ENCODE data around the gene IL4R. TPM values are rescaled to one million over a fixed set of nuclear protein-coding genes. Genes with fewer than 3 reads are reported as not detected.
A peak's percentile ranks its signal among the peaks of the same experiment; 100 is the strongest.
"Not testable (repeated sequence)": the region's sequence is repeated elsewhere in the genome, so short reads cannot be mapped to it uniquely, and the experiment has no call there.

Gene IL4R
- 20.1 and 31.7 TPM in 2 replicates for total RNA-seq

DNA sequence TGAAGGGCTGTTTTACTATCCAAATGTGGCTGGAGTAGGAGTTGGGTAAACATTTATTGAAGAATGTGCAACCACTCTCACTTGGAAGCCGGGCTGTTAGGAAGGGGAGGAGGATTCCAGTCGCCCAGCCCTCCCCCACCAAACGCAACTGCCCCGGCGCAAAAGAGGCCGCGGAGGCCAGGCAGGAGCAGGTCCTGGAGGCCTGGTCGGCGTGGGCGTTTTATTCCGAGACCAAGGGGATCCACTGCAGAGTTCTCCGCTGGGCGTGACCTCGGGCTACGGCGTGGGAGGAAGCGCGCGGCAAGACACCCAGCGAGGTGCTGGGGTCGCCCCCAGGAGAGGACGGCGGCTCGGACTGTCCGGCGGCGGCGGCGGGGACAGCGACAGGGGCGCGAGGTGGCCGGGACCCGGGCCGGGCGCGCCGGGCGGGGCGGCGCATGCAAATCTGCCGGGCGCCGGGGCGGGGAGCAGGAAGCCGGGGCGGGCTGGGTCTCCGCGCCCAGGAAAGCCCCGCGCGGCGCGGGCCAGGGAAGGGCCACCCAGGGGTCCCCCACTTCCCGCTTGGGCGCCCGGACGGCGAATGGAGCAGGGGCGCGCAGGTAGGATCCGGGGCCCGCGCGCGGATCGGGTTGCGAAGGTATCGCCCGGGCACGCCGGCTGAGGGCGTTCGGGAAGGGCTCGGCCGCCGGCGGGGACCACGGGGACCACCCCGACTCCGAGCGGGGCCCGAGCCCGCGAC is at the start of gene IL4R:
Gene IL4R (plus strand): TSS at position 553 of the 739 bp plus-strand sequence. CDS start 26,230 bp downstream, outside the sequence.
- peak; percentile 95 for DNase-seq (ENCODE audit: low read depth)

DNA sequence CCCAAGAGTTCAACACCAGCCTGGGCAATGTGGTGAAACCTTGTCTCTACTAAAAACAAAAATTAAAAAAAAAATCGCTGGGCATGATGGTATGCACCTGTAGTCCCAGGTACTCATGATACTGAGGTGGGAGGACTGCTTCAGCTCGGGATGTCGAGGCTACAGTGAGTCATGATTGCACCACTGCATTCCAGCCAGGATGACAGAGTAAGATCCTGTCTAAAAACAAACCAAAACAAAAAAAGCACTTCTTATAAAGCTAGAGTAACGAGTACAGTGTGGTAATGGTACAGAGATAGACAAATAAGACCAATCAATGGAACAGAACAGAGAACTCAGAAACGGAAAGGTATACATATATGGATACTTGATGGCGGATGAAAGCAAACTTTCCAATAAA is 49.6 kb upstream of the IL4R start:
- DNase-seq (ENCODE audit: low read depth), result peak; percentile 91

DNA sequence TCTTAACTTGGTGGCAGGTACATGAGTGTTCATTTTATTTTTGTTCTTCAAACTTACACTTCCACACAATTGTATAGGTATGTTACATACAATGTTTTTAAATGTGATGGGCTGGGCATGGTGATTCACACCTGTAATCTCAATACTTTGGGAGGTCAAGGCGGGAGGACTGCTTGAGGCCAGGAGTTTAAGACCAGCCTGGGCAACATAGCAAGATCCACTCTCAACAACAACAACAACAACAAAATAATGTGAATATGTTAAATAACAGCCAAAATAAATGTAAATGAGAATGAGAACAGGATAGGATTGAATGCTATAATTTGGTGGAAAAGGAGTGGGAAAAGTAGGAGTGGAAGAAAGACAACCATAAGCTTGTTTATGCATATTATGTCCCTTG is 47.8 kb upstream of the IL4R start:
- DNase-seq (ENCODE audit: low read depth), result no peak

DNA sequence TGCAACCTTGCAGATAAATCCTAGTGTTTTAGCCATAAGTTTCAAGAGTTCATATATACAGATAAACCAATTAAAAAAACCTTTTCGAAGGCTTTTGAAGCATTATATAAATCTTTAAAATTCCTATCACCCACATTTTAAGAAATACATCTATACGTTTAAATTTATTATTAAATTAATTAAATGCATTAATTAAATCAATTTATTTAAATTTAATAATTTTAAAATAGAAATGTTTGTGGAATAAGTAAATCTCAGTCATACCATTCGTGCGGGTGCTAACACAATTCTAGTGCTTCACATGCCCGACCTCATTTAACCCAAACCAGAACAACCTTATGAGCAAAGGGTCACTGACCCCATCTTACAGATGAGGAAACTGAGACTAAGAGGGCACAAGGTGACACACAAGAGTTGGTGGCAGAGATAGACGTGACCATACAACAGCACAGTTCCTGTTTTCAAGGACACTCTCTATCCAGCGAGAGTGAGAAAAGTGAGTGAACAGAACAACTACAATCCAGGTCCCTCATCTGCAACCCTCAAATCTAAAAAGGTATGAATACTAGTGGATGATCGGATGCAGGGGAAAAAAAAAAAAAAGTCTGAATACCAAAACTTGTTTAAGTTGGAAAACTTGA is 46.6 kb upstream of the IL4R start:
- no peak for DNase-seq (ENCODE audit: low read depth)

DNA sequence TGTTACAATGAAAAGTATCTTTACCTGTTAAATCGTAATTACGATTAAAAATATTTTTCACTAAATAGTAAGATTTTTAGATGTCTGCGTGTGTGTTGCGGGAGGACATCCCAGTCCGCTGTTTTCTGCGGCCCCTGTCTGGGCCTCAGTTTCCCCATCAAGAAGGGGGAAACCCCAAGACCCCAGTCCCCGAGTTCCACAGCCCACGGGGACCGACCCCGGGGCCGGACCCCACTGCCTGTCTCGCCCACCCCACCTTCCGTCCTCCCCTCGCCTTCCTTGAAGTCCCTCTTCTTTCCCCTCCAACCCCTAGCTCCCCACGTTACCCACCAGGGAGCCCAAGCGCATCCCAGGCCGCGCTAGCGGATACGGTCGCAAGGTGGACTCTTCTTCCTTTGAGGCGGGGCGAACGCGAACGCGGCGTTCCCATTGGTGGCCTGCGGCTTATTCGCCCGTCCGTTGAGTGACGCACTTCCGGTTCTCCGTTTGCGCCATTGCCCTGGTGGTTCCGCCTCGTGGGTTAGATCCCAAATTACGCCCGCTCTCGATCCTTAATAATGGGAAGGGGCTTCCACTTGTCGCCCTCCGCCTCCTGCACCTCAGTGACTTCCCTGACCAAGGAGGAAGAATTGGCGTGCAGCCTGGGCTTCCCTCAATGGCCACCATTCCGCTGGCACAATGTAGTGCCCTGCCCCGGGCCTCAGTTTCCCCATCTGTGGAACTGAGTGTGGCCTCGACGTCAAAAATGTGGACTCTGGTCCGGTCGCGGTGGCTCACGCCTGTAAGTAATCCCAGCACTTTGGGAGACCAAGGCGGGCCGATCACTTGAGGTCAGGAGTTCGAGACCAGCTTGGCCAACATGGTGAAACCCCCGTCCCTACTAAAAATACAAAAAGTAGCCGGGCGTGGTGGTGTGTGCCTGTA is 45.1 kb upstream of the IL4R start, which contains the start of gene NSMCE1:
Gene NSMCE1 (minus strand): TSS at position 397 of the 924 bp plus-strand sequence. CDS start 11,202 bp downstream, outside the sequence.
- peak; percentile 86 for DNase-seq (ENCODE audit: low read depth)

DNA sequence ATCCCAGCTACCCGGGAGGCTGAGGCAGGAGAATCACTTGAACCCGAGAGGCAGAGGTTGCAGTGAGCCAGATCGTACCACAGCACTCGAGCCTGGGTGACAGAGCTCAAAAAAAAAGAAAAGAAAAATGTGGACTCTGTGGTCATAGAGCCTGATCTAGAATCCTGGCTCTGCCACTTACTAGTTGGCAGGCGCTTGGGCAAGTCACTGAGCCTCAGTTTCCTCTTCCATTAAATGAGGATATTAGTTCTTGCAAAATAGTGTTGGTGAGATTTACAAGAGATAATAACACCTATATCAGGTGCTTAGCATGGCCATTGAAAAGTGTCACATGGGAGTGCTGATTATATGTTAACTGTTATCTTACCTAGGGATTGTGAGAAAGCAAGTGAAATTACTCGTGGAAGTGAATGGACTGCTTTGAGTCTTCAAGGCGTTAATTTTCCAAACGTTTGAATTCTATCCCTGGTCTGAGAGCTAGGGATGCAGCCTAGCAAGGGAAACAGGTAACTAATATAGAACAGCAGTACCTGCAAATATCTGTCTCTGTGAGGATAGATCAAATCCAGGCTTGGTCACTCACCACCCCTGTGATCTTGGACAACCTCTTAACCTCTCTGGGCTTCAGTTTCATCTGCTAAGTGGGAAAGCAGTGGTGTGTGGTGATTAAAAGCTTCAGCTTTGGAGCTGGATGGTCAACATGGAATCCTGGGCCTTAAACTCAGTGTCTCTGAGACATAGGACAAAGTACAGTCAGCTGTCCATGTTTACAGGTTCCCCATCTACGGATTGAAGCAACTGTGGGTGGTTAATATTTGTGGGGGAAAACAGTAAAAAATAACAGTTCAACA is 44.2 kb upstream of the IL4R start:
- DNase-seq (ENCODE audit: low read depth), result no peak

DNA sequence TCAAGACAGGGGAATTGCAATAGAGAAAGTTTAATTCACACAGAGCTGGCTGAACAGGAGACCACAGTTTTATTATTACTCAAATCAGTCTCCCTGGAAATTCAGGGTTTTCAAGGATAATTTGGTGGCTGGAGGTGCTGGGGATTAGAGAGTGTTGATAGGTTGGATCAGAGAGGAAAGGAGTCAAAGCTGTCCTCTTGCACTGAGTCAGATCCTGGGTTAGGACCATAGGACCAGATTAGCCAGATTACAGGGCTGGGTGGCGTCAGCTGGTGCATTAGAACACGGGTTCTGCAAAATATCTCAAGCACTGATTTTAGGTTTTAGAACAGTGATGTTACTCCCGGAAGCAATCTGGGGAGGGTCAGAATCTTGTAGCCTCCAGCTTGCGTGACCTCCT is 43.4 kb upstream of the IL4R start:
- DNase-seq (ENCODE audit: low read depth), result no peak

DNA sequence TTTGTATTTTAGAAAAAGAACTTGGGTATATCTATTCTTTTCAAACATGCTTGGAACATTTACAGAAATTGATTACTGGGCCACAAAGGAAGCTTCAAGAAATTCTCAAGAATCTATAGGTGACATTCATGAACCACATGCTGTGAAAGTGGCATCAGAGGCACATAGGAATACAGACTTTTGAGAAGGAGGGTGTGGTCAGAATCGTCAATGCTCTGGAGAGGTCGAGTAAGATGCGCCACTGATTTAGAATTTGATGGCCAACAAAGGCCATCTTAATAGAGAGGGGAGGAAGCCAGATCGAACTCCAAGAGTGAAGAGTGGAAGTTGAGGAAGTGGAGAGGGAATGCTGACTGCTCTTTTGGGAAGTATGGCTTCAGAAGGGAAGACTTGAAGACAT is 41.7 kb upstream of the IL4R start:
- no peak for DNase-seq (ENCODE audit: low read depth)

DNA sequence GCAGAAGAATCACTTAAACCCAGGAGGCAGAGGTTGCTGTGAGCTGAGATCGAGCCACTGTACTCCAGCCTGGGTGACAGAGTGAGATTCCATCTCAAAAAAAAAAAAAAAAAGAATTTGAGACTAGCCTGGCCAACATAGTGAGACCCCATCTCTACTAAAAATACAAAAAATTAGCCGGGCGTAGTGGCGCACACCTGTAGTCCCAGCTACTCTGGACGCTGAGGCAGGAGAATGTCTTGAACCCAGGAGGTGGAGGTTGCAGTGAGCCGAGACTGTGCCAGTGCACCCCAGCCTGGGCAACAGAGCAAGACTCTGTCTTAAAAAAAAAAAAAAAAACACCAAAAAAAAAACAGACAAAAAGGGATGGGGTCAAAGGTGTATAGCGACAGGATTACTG is 41.1 kb upstream of the IL4R start:
- DNase-seq (ENCODE audit: low read depth), result not testable (repeated sequence)

DNA sequence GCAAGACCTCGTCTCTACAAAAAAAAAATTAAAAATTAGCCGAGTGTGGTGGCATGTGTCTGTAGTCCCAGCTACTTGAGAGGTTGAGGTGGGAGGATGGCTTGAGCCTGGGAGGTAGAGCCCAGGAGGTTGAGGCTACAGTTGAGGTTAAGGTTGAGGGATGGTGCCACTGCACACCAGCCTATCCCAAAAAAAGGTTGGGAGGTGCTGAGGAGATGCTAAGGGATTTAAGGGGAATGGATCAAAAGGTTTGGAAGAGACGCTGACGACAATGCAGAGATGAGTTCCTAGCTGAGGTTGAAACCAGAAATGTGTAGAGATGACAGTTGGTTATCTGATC is 40.5 kb upstream of the IL4R start:
- DNase-seq (ENCODE audit: low read depth), result no peak

DNA sequence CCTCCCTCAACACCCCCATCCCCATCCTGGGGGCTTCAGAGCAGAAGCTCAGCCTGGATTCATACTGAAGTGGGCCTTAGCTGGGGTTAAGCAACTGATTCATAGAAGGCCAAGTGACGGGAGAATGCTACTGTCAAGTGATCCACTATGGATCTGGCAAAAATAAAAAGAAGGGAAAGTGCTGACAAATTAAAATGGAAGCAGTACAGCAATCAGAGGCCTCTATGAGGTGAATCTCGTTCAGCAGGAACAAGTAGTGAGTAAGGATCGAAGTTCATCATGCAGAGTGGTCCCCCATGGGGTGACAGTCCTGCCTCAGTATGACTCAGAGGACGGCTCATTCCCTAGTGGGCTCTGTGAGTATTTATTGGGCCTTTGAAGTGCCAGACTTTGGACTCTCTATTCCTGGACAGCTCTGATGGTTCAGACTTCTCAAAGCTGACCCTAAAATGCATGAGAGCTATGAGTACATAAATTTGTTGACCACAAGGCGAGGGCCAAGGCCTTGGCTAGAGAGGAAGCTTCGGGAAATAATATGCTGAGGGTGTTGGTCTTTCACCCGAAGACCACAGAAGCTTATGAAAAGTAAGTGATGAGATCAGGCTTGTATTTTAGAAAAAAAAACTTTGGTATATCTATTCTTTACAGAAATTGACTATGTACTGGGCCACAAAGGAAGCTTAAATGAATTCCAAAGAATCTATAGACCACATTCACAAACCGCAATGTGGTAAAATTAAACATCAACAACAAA is 39.9 kb upstream of the IL4R start:
- peak; percentile 82 for DNase-seq (ENCODE audit: low read depth)

DNA sequence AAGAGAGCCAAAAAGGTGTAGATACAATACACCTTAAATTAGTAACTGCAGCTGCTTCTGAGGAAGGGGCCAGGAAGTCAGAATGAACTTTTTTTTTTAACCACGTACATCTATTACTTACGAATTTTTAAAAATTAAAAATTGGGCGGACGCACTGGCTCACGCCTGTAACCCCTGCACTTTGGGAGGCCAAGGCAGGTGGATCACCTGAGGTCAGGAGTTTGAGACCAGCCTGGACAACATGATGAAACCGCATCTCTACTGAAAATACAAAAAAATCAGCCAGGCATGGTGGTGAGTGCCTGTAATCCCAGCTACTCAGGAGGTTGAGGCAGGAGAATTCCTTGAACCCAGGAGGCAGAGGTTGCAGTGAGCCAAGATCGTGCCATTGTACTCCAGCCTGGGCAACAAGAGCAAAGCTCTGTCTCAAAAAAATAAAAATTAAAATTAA is 39.3 kb upstream of the IL4R start:
- not testable (repeated sequence) for DNase-seq (ENCODE audit: low read depth)

DNA sequence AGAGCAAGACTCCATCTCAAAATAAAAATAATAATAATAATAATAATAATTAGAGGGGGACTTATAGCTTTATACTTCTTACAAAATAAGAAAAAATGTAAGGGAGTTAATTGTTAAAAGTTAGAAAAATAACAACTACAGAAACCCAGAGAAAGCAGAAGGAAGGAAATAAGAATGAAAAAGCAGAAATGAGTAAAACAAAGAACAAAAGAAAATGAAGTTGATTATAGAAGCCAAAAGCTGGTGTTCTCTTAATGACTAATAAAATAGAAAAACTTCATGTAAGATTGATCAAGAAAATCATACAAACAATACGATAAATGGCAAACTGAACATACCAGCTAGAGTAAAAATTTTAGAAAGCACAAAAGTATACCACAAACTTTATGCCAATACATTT is 38.4 kb upstream of the IL4R start:
- no peak for DNase-seq (ENCODE audit: low read depth)

DNA sequence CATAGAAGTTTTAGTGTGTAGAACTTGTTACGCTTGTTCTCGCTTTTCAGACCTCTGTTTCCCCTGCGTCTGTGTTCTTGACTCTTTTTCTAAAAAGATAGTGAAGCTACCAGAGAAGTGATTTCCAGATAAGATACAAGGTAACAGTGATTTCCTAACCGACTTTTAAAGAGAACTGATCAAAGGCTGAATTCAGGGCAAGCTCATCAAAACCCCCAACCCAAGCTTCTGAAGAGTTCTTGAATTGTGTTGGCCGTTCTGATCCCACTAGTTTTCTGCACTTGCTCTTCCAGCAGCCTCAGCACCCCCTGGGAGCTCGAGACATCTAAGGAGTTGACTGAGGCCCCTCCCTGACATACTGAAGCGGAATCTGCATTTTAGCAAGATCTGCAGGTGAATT is 32.5 kb upstream of the IL4R start:
- DNase-seq (ENCODE audit: low read depth), result no peak

DNA sequence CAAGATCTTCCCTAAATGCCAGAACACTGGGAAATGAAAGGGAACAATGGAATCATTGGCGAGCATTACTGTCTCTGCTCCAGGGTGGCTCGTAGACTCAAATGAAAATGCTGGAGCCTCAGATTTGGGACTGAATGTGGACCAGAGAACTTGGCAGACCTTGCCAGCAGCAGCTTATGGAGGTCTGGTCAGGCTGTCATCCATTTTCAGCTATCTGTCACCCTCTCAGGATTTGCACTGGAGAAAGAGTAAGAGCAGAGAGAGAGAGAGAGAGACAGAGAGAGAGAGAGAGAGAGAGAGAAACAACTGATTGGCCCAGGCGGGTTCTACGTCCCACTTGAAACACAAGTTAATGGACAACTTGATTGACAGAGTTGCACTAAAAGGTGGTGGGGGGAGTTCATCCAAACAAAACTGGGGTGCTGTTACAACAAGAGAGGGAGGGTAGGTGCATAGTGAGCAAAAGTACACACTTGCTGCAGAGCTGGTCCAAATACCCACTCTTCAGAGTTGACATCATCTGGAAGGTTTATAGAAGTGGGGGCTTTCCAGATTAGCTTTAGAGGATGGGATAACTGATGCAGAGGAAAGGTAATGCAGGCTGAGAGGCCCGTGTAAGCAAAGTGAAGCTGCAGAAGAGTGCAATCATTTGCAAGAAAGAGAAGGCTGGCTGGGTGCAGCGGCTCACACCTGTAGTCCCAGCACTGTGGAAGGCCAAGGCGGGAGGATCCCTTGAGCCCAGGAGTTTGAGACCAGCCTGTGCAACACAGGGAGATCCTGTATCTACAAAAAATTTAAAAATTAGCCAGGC is 28.7 kb upstream of the IL4R start:
- no peak for DNase-seq (ENCODE audit: low read depth)

DNA sequence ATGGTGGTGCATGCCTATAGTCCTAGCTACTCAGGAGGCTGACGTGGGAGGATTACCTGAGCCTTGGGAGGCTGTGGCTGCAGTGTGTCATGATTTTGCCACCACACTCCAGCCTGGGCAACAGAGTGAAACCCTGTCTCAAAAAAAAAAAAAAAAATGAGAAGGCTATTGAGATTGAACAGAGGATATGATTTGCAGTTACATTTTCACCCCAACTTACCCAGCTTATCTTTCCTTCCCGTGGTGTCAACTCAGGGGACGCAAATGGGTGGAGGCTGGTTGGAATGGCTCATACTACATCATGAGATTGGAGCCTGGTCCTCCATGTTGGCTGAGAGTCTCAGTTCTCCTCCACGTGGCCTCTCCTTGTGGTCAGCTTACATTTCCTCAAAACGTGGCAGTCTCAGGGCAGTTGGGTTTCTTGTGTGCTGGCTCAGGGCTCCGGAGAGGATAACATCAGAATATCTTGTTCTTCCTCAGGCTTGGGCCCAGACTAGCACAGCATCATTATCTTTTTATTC is 28.0 kb upstream of the IL4R start:
- DNase-seq (ENCODE audit: low read depth), result no peak

DNA sequence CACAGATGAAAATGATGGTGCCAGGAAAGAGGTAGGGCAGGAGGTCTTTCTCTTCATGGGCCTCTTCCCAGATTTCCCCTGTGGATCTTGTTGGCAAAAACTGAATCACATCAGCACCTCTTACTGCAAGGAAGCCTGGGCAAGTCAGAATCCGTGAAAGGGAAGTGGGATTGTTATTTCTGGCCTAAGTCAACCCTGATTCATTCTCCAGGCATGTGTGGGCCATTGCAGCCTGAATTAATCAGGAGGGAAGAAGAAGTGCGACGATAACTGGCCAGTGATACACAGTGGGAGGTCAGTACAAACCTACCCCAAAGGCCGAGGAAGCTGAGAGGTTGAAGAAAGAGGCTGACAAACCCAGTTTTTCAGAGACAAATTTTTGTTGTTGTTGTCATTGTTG is 27.3 kb upstream of the IL4R start:
- peak; percentile 97 for DNase-seq (ENCODE audit: low read depth)

DNA sequence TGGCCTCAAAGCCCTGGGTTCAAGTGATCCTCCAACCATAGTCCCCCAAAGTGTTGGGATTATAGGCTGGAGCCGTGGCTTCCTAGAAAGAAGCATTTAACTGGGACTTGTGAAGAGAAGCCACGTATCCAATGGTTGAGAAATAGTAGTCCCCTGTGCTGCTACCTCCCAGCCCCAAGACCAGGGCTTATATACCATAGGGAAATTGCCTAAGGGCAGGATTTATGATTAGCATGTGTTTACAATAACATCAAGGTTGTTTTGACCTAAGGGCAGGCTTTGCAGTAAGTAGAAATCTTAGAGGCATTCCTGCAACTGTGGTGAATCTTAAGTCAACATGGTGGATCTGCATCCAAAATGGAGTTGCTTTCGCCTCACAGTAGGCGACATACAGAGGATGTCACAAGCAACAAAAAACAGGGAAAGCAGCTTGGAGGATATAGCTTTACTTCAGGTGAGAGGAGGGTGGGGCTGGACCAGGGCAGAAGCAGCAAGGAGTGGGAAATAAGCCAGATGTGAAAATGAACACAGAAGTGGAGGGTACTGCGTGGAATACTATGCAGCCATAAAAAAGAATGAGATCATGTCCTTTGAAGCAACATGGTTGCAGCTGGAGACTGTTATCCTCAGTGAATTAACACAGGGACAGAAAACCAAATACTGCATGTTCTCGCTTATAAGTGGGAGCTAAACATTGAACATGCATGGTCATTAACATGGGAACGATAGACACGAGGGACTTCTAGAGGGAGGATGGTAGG is 26.5 kb upstream of the IL4R start:
- no peak for DNase-seq (ENCODE audit: low read depth)

DNA sequence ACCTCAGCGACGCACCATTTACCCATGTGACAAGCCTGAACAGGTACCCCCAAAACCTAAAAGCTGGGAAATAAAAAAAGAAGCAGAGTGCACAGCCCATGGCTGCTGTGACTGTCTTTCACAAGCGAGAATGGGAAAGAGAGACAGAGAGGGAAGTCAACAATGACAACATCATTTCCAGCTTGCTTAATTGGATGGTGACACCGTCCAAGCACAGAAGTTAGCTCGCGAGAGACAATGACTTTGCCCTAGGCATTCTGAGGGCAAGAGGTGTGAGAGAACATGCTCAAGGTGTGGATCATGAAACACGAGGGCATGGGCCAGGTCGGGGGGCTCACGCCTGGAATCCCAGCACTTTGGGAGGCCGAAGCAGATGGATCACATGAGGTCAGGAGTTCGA is 25.9 kb upstream of the IL4R start:
- no peak for DNase-seq (ENCODE audit: low read depth)

Measured in renal cortical epithelial cell (primary cell).